Osteoblast (primary cell): Measurements from ENCODE around the gene UBE2D2. TPM values are rescaled to one million over a fixed set of nuclear protein-coding genes. Genes with fewer than 3 reads are reported as not detected.
A peak's percentile ranks its signal among the peaks of the same experiment; 100 is the strongest.
"Not testable (repeated sequence)": the region's sequence is repeated elsewhere in the genome, so short reads cannot be mapped to it uniquely, and the experiment has no call there.

Experiments
- DNase-seq: peaks from one replicate; pipeline ENCODE4 v3.0.0; 2011; ENCODE audit warnings: low spot score, mixed read lengths; ENCODE audit not compliant: insufficient read length; ENCODE audit errors: missing footprints
- H2AFZ ChIP-seq: 2 replicates; pipeline ENCODE4 v1.6.0; 2011; ENCODE audit warnings: mild to moderate bottlenecking, low read length
- H3K27ac ChIP-seq: 2 replicates; pipeline ENCODE4 v1.5.1; 2011; ENCODE audit warnings: mild to moderate bottlenecking, low read depth, low read length, moderate library complexity
- H3K27me3 ChIP-seq: 2 replicates; pipeline ENCODE4 v1.6.0; 2012; ENCODE audit warnings: mild to moderate bottlenecking, control low read depth, inconsistent platforms, low read length, moderate library complexity; ENCODE audit not compliant: insufficient read depth
- H3K36me3 ChIP-seq: 2 replicates; pipeline ENCODE4 v1.5.1; 2011; ENCODE audit warnings: mild to moderate bottlenecking, low read length, control low read depth, moderate library complexity; ENCODE audit not compliant: insufficient read depth
- H3K4me1 ChIP-seq: 2 replicates; pipeline ENCODE4 v1.5.1; 2011; ENCODE audit warnings: mild to moderate bottlenecking, low read length, control low read depth, moderate library complexity; ENCODE audit not compliant: insufficient read depth
- H3K4me2 ChIP-seq: 2 replicates; pipeline ENCODE4 v1.6.0; 2011; ENCODE audit warnings: mild to moderate bottlenecking, low read length; ENCODE audit not compliant: insufficient read depth
- H3K4me3 ChIP-seq: fragments of 200-600 bp; sonication (generic); 3 replicates; pipeline ENCODE4 v1.5.1; 2012; ENCODE audit warnings: mild to moderate bottlenecking, low read length, inconsistent platforms; ENCODE audit not compliant: insufficient read depth
- H3K79me2 ChIP-seq: 2 replicates; pipeline ENCODE4 v1.6.0; 2012; ENCODE audit warnings: mild to moderate bottlenecking, low read length, control low read depth, inconsistent platforms; ENCODE audit not compliant: insufficient read depth
- H3K9me3 ChIP-seq: 2 replicates; pipeline ENCODE4 v1.5.1; 2011; ENCODE audit warnings: low read depth, low read length, control low read depth
- H4K20me1 ChIP-seq: 2 replicates; pipeline ENCODE4 v1.6.0; 2012; ENCODE audit warnings: mild to moderate bottlenecking, low read length, control low read depth; ENCODE audit not compliant: insufficient read depth
- CTCF ChIP-seq: IDR thresholded peaks from 2 replicates; pipeline ENCODE4 v1.5.1; 2011; ENCODE audit warnings: mild to moderate bottlenecking, low read depth, low read length, moderate library complexity; ENCODE audit errors: extremely low read depth
- total RNA-seq: library from RNA; depleted of rRNA; stranded (reverse); fragments of >200 nt; gene quantifications from 2 replicates; pipeline ENCODE4 v1.2.3, GENCODE V29; 2012

The UBE2D2 gene
- total RNA-seq, 1 donor, result 52.8 TPM

GRCh38 chr5:139523635-139524445, 37.3 kb upstream of the UBE2D2 start:
- Histone ChIP-seq H3K9me3 (no peaks in the 10 kb centered on the region), H2AFZ (no peak overlapping the region), H3K36me3 (no peaks in the 10 kb centered on the region), H3K4me2 (no peak overlapping the region), H3K79me2 (no peaks in the 10 kb centered on the region), H3K4me3 (no peak overlapping the region), H3K27me3 (no peaks in the 10 kb centered on the region), H3K4me1 (no peaks in the 10 kb centered on the region), H4K20me1 (no peaks in the 10 kb centered on the region), H3K27ac (no peak overlapping the region)
- TF ChIP-seq CTCF, result no peak
- DNase-seq, result peak; percentile 18

- no peak for TF ChIP-seq CTCF
- no peak overlapping the region for H2AFZ ChIP-seq
- no peak overlapping the region for H3K4me3 ChIP-seq
- H3K9me3 ChIP-seq, result no peaks in the 10 kb centered on the region
- H3K79me2 ChIP-seq, result no peaks in the 10 kb centered on the region
- peak; percentile 48 for DNase-seq
- H4K20me1 ChIP-seq, result no peaks in the 10 kb centered on the region
- H3K4me1 ChIP-seq, result no peaks in the 10 kb centered on the region
- no peaks in the 10 kb centered on the region for H3K27me3 ChIP-seq
- no peaks in the 10 kb centered on the region for H3K36me3 ChIP-seq
- no peak overlapping the region for H3K27ac ChIP-seq
- no peak overlapping the region for H3K4me2 ChIP-seq
Observed at GRCh38 chr5:139524446-139524845, 36.7 kb upstream of the UBE2D2 start.

GRCh38 chr5:139524940-139525585, 36.1 kb upstream of the UBE2D2 start:
- Histone ChIP-seq H3K9me3 (no peaks in the 10 kb centered on the region), H3K4me1 (no peaks in the 10 kb centered on the region), H3K27me3 (no peaks in the 10 kb centered on the region), H4K20me1 (no peaks in the 10 kb centered on the region), H3K79me2 (no peaks in the 10 kb centered on the region), H3K4me3 (no peak overlapping the region), H3K27ac (no peak overlapping the region), H3K4me2 (no peak overlapping the region), H2AFZ (no peak overlapping the region), H3K36me3 (no peaks in the 10 kb centered on the region)
- DNase-seq, result peak; percentile 15
- no peak for TF ChIP-seq CTCF

- H3K4me3 ChIP-seq, H3K4me1 ChIP-seq, H3K36me3 ChIP-seq, H3K9me3 ChIP-seq, H3K27me3 ChIP-seq, H4K20me1 ChIP-seq, H3K27ac ChIP-seq, H2AFZ ChIP-seq, H3K4me2 ChIP-seq, H3K79me2 ChIP-seq, DNase-seq: not testable (repeated sequence)
Observed at GRCh38 chr5:139525586-139526308, 35.4 kb upstream of the UBE2D2 start.

GRCh38 chr5:139526309-139527089, 34.6 kb upstream of the UBE2D2 start:
- not testable (repeated sequence) for H3K36me3 ChIP-seq, H3K4me1 ChIP-seq, H3K4me3 ChIP-seq, H4K20me1 ChIP-seq, H3K27me3 ChIP-seq, H3K79me2 ChIP-seq, H3K27ac ChIP-seq, H2AFZ ChIP-seq, H3K4me2 ChIP-seq, DNase-seq, H3K9me3 ChIP-seq

- H3K4me1 ChIP-seq, H3K27ac ChIP-seq, H3K27me3 ChIP-seq, H4K20me1 ChIP-seq, H2AFZ ChIP-seq, H3K79me2 ChIP-seq, H3K9me3 ChIP-seq, H3K36me3 ChIP-seq, DNase-seq, H3K4me3 ChIP-seq, H3K4me2 ChIP-seq: not testable (repeated sequence)
Observed at GRCh38 chr5:139527090-139527470, 34.1 kb upstream of the UBE2D2 start.
